Nucleus accumbens (tissue), 56 donors: ENCODE results near the gene CACNA2D4.

ENCODE experiments used
- DNase-seq, 56 donors: peaks; one replicate each; lab custom pipeline; 2025; lab: John Stamatoyannopoulos, UW

The CACNA2D4 gene

DNA sequence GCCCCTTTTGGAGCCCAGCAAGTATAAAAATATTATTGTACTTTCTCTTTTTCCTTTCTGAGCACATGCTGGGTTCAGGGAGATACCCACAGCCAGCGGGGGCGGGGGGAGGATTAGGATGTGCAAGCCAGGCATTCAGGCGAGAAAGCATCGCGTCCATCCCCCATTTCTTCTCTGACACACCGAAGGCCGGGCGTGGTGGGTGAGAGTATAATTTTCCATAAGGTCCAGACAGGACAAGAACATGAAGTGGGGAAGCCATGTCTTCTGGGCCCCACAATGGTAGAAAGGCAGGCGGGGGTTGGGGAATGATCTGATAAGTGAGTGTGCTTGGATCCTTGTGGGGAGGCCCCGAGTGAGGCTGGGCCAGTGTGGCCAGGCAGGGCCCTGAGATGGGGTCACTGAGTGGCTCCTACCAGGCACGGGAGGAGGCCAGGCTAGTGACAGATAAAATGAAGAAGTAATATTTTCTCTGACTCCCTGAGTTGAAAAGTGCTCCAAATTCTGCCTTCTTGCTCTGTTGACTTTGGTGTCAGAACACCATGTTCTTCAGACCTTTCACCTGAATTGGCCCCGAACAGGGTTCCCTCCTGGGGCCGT is 108.8 kb downstream of the CACNA2D4 start:
- DNase-seq, result no peak

DNA sequence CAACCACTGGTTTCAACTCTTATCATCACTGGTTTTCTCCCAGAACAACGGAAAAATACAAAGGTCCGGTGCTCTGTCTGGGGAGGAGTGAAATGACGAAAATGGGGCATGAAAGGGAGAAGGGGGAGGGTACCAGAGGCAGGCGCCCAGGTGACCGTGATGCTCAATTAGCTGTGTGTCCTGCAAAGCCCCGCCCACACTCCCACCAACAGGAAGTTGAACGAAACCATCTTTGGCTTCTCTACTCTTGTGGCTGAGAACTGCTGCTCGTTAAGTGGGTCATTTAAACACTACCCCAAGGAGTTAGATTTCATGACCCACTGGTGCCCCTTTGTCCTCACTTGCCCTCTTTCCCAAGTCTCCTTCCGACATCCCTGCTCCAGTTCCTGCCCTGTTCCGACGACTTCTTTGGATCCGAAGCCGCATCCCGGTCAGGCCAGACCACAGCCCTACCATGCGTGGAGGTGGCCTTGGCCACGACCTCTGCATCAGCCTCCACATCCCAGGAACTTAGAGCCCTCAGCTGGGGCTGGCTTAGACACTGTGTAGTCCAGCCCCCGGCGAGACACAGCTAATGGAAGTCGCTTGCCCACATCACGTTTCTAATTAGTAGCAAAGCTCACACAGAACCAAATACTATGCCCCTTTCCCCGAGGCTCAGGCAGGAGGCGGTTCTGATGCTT is 109.5 kb downstream of the CACNA2D4 start:
- DNase-seq, result no peak

DNA sequence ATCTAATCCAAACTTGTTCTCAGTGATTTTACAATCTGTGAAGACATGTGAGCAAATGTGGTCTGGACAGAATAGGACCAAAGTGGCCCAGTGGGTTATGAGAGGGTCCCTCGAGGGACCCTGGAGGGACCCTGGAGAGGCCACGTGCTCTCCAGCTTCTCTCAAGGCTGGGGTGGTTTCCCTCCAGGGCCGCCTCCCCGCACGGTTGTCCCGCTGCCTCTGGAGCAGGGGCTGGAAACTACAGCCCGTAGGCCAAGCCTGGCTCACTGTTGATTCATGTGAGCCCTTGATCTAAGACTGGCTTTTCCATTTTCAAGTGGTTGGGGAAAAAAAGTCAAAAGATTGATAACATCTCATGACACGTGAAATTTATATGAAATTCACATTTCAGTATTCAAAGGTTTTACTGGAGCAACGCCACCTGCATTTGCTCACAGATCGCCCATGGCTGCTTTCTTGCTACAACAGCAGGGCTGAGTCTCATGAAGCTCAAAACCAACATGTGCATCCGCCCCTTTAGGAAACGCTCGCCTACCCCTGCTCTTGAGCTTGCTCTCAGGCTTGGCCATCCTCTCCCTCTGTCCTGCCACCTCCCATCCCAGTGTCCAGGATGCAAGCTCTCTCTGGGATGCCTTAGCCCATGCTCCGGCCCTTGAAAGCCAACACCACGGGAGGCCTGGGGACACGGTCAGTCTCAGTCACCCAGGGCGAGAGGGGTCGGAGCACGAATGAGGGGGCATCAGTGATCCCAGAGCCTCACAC is 110.2 kb downstream of the CACNA2D4 start:
- no peak for DNase-seq

DNA sequence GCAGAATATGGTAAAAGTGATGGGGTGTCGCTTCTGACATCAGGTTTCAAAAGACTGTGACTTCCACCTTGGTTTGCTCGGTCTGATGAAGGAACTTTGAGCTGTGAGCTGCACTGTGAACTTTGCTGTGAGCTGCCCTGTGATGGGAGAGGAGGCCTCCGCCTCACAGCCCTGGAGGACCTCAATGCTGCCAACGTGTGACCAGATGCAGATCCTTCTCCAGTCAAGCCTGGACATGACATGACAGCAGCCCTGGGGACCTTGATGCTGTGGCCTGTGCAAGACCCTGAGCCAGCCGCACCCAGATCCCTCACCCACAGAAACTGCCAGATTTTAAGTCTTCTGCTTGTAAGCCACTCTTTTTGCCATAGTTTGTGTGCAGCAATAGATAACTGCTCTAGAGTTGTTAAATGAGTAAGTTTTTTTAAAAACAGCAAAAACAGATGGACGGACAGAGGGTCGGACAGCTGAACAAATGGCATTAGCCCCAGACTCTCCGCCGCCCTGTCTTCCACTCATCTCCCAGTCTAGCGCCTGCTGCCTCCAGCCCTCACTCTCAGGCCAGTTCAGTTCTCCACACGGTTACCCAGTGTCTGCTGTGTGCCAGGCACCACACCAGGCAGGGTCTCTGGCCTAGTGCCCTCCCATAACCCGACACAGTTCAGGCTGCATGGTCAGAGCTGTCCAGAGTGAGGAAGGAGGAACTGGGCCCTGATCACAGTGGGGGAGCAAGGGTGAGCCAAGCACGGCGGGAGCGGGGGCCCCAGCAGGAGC is 111.2 kb downstream of the CACNA2D4 start:
- DNase-seq, result peak in 1 of 56 donors; percentile 12

DNA sequence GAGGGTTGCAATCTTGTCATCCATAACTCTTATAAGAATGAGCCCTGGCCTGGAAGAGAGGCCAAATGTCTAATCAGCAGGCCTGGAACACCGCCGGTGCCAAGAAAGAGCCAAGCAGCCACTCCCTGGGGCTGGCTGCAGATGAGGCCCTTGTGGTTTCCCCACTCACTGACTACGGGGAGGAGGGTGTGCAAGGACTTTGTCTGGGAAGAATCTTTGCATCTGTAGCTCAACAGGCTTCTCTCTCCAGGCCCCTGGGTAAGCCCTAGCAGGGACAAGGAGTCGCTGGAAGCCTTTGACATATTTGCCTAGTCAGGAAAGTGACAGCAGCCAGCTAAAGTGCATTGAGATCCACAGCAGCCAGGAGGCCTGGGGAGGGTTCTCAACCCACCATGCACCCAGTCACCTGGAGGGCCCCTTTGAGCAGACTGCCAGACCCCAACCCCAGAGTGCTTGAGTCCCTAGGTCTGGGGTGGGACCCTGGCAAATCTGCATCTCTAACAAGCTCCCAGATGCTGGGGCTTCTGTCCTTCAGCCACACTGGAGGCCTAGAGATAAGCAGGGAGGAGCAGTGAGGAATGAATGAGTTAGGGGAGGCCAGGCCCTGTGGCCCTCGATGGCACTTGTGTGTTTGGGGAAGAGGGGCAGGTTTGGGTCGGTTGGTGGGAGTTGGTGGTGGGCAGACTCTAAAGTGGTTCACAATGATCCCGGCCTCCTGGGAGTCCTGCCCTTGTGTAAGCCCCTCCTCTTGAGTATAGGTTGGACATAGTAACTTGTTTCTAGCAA is 112.0 kb downstream of the CACNA2D4 start:
- DNase-seq, result no peak

DNA sequence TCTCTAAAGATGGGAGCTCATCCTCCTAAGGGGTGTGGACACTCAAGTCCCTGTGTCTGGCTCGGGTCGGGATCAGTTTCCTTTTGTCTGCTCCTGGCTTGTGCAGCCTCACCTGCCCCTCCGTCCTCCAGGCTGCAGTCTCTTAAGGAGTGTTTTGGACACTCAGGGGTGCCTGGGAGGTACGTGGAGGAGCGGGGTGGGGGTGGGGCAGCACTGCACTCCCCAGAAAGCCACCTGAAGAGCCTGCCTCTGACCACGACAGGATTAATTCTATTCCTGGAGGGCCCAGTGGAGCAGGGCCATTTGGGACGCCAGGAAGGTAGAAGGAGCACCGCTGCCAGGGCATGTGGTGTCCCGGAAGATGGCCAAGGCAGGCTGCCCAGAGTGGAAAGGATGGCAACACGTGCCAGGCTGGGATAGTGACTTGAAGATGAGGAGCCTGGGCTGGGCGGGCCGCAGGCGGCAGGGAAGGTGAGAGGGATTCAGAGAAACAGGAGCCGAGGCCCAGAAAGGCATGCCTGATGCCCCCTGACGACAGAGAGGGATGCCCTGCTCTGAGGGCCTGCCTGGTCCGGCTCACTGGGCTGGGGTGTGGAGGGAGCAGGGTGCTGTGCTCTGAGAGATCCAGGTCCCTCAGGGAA is 112.9 kb downstream of the CACNA2D4 start:
- no peak for DNase-seq

DNA sequence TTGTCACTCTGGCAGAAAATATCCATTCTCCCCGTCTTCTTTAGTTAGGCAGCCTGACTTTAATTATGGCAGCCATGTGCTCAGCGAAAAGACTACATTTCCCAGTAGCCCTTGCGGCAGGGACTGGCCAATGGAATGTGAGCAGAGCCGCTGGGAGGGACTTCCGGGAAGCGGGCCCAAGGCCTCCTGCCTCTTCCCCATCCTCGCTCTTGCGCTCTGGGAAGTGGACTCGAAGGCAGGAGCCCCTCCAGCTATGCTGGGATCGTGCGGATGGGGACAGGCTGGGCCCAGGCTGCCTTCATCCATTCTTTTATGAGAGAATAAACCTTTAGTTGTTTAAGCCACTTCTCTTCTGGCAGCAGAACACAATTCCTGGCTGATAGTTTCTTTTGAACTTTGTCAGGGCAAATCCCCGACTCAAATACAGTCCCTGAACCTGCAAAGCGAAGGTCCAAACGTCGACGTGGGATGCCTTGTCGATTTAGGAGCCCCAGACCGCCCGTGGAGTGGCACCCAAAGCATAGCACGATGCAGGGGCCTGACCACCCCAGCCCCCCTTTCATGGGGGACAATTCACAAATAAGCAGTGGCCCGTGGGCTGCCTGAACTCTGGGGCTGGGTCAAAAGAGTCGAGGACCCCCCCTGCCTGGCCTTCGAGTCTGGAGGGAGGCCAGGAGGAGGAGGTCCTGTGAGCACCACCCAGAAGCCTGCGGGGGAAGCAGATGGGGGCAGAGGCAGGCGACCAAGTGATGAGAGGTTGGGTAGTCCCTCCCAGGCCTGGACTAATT is 113.7 kb downstream of the CACNA2D4 start:
- DNase-seq, result peak in 55 of 56 donors; percentile 32 to 92 (median 78)

DNA sequence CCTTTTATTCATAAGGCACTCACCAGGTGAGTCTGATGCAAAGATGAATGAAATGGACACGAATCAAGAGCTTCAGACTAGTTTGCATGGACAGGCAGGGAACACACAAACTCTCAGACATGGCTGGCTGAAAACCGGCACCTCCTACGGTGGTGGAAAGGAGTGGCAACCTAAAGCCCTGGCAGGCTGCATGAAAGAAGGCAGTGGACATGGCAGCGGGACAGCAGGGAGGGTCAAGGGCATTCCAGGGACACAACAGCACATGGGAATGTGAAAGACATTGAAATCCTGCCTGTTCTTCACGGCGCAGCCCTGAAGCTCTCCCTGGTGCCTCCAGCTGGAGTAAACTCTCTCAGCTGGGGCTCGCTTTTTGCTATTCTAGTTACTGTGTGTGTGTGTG is 114.7 kb downstream of the CACNA2D4 start:
- DNase-seq, result no peak

DNA sequence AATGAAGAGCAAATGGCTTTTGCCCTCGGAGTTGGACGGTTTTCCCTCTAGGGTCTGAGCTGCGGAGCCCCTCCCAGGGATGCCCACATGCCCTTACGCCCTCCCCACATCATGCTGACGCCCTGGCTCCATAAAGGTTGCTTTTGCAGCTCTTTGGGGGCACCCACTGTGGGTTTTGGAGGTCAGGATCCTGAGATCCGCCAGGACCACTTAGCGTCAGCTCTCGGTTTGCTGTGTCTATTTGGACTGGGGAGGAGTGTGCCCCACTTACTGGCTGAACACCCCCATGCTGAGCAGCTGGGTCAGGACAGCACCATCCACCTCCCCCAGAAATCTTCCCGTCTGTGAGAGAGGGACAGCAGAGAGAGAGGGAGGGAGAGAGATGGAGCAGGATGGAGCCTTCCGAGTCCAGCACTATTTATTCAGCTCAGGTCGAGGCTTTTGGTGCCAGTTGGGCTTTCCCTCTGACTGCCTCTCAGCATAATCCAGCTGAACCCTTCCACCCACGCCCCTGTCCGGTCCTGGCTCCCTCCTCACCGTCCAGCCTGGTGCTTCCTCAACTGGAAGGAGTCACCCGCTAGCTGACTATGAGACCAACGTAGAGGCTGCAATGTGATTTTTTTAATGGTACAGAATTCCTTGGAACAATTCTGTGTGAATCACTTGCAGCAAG is 117.0 kb downstream of the CACNA2D4 start:
- no peak for DNase-seq

DNA sequence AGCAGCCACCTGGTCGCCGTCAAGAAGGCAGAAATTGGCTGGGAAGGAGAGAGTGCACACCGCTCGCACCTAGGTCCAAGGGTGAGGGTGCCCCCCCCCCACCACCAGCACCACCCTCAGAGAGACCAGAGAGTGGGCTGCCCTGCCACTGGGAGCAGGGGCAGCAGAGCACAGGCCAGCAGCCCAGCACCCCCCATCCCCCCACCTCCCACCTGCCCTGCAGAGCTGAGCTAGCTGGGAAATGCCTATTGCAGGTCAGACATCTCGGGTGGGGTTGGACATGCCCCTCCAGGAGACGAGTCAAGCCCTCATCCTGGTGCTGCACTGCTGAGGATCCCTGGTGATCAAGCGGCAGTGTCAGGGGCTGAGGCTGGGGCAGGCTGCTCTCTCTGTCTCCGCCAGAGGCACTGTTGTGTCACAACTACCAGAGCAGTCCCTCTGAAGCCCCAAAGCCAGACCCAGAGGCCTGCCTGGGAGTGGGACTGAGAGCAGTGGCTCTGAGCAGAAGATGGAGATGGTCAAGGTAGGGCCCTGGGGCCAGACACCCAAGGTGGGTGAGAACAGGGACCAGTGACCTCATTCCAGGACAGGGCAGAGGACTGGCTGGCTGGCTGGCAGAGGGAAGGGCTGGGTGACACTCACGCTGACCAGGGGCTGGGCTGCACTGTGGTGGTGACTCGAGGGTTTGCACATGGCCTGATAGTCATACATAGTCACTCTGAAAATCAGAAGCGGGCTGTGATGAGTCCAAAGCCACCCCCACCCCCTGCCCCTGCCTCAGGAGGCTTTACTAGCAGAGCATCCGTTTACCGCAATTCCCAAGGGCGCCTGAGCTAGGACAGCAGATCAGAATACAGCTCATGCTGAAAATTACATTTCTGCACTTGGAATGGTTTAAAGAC is 117.8 kb downstream of the CACNA2D4 start:
- DNase-seq, result peak in 8 of 56 donors; percentile 12 to 57 (median 44)

DNA sequence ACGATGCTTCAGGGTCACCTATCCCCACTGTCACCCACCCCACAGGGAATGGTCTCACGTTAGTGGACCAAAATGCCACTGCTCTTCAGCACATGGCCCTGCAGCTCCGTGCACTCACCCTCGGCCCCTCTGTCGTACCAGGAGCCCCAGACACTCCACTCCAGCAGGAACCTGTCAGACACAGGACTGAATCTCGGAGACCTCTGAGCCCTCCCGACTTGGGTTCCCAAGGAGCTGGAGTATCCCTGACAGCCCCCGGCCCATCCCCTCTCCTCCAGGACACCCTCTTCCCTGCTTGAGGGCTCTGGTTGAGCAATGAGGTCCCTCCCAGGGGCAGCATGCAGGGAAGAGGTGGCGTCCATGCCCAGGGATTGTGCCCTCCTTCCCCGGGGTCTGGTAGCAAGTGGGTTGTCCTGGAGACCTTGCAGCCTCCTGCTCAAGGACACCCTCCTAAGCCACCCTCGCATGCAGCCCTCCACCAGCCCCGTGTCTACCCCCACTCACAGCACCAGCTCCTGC is 118.5 kb downstream of the CACNA2D4 start:
- DNase-seq, result no peak

DNA sequence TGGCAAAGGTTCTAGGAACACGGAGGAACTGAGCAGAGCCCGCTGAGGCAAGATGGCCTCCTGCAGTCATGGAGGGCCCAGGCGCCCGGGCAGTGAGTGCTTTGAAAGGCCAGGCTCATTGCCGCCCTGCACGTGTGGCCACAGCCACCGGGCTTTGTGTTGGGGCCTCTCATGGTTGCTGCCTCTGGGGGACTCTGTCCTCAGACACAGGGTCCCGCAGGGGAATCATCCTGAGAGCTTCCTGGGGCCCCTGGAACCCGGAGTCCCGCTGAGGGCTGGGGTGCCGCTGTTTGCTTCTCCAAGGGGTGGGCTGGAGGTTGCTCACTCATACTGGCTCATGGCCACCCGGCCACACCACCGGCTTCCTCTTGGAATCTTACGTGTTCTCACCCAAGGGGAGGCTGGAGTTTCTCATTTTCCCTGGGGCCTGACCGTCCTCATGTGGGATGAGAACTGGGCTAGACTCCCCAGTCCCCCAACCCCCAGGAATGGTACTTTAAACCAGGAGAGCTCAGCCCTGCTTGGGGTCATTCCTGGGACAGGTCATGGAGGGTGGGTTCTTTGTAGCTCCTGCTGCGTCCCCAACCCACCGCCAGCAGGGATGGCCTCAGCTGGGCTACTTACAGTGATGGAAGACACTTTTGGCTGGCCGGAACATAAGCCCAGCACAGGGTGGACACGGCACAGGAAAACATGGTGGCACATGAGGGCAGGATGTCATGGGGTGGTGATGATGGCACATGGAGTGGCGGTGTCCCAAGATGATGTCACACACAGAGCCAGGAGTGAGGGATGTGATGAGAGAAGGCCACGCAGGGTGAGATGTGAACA is 119.2 kb downstream of the CACNA2D4 start:
- DNase-seq, result no peak

DNA sequence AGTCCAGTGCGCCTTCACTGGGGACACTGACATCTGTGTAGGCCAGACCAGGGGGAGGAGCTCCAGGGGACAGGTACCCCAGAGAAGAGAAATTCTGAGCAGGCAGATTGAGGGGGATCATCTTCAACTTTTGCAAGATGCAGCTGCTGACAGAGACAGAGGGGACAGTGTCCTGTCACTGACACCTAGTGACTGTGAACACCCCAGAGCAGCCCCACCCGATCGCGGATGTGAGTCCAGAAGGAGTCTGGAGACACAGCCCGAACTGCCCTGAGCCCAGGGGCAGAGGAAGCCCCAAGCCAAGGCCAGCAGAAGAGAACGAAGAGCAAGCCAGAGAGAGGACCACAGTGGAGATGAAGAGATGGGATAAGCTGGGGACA is 119.8 kb downstream of the CACNA2D4 start:
- no peak for DNase-seq

DNA sequence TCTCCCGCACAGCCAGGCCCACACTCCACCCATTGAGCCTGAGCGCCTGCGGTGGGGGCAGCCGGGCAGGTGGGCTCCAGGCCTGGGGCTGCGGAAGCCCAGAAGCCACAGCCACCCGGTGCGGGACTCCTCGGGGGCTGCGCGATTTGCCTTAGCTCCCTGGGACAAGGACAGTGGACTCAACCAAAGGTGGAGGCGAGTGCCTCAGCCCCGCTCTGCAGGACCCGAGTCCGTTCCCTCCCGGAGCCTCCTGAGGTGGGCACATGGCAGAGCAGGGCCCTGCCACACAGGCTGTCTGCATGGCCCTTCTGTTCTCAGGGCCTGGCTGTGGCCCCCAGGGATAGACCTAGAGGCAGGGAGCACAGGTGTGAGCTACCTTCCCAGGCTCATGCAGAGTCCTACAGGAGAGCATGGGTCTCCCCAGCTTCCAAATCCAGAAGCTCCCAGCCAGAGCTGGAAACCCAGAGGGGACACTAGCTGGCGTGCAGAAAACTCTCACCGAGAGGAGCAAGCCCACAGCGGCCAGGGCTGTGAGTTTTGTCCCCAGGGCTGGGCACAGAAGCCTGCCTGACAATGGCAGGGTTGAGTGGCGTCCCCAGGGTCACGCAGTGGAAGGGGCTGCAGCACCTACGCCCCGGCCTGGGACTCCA is 120.3 kb downstream of the CACNA2D4 start:
- DNase-seq, result no peak
